Aorta (tissue), 5 donors: ENCODE measurements around the gene GGT6. TPM values are rescaled to one million over a fixed set of nuclear protein-coding genes. Genes with fewer than 3 reads are reported as not detected.

ENCODE experiments used
- ATAC-seq: fragments of 200-7000 bp; cut with Tn5 transposase; one replicate; pipeline ENCODE4 v1.9.1; 2022; ENCODE audit warnings: moderate library complexity; ENCODE audit not compliant: low FRiP score
- DNase-seq, 2 donors: peaks; one replicate each; pipeline ENCODE4 v3.0.0-alpha.2; 2020
- H3K27ac ChIP-seq, 2 donors: one replicate each; pipeline ENCODE4 v1.5.1; 2013; ENCODE audit warnings: low read length in 2 of 2, mild to moderate bottlenecking in 2 of 2, moderate library complexity in 2 of 2, control low read depth in 1 of 2, inconsistent platforms in 1 of 2, low read depth in 1 of 2
- H3K27me3 ChIP-seq, 2 donors: one replicate each; pipeline ENCODE4 v1.6.1; 2013; ENCODE audit warnings: control low read depth in 1 of 2, low read length in 1 of 2, mild to moderate bottlenecking in 1 of 2, moderate library complexity in 1 of 2; ENCODE audit not compliant: insufficient read depth in 2 of 2, control insufficient read depth in 1 of 2
- H3K36me3 ChIP-seq, 2 donors: one replicate each; pipeline ENCODE4 v1.6.1; 2013; ENCODE audit warnings: control low read depth in 1 of 2, low read length in 1 of 2, mild to moderate bottlenecking in 1 of 2; ENCODE audit not compliant: insufficient read depth in 2 of 2, control insufficient read depth in 1 of 2
- H3K4me1 ChIP-seq, 2 donors: one replicate each; pipeline ENCODE4 v1.6.1; 2013; ENCODE audit warnings: low read length in 2 of 2, control low read depth in 1 of 2, mild to moderate bottlenecking in 1 of 2, moderate library complexity in 1 of 2; ENCODE audit not compliant: insufficient read depth in 2 of 2, control insufficient read depth in 1 of 2
- H3K4me3 ChIP-seq, 2 donors: one replicate each; pipeline ENCODE4 v1.5.1; 2013; ENCODE audit warnings: low read length in 2 of 2, control low read depth in 1 of 2, mild to moderate bottlenecking in 1 of 2
- H3K9me3 ChIP-seq: one replicate; pipeline ENCODE4 v1.6.1; 2013; ENCODE audit warnings: mild to moderate bottlenecking, low read length; ENCODE audit not compliant: control insufficient read depth
- WGBS, 2 donors: extraction: QIAGEN DNeasy Blood & Tissue Kit; methylation state at CpG; one replicate each; pipeline ENCODE4 v1.1.7; 2013; 5-methylcytosine and 5-hydroxymethylcytosine counted together
- intact Hi-C, 2 donors: fragments of 100-400 bp; cut with DNase I; formaldehyde crosslinking; loops; one replicate each; pipeline versions ENCODE4 v1.14.2 to v1.15.0; 2022
- polyA plus RNA-seq, 2 donors: library from polyadenylated mRNA; stranded (reverse); fragments of 200-250 nt; gene quantifications; one replicate each; pipeline ENCODE4 v1.2.3, GENCODE V29; 2013
- total RNA-seq, 2 donors: library from RNA; stranded (reverse); fragmentation: NEBNext Ultra II Directional; extraction: Animal tissue kit (Norgen Biotek cat#: 25700); gene quantifications; one replicate each; pipeline ENCODE4 v1.2.1, GENCODE V29; 2021
- donor health status: healthy with polysubstance abuse.
- donor health status: Bipolar disorder and iron deficiency.
- donor health status: DM: no; HTN: no; CAD: no.
- donor health status: DM: no; HTN: no; CAD: no.
- donor health status: DM: yes; HTN: yes; CAD: no.

The GGT6 gene
- total and polyA plus RNA-seq, 4 donors = 3.5 TPM; not detected in 3

GRCh38 chr17:4527566-4528125 is 32.7 kb downstream of the GGT6 start:
- no peak for ATAC-seq
- intact Hi-C loops = no loop called here
- 64 to 67% methylated on average over 12 of the region's 12 CpGs for WGBS, 2 donors
- Histone ChIP-seq H3K27me3 (no peaks in the 10 kb centered on the region), H3K27ac (no peak overlapping the region), H3K36me3 (no peaks in the 10 kb centered on the region), H3K9me3 (no peaks in the 10 kb centered on the region), H3K4me1 (no peaks in the 10 kb centered on the region), H3K4me3 (no peak overlapping the region)
- DNase-seq = no peak

DNA sequence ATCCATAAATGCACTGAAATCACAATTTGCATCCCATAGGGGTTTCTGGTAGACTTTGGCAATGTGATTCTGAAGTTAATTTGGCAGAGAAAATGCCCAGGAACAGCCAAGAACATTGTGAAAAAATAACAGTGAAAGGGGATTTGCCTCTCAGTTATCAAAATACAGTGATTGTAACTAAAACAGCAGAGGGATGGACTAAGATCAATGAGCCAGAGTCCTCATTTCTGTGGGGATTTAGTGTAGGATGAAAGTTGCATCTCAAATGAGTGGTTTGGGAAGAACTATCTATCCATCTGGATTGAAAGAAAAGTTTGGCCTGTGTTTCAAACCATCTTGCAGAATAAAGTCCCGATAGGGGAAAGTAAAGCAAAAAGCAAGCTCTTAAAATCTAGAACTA is 33.2 kb downstream of the GGT6 start:
- no peak overlapping the region for H3K27ac ChIP-seq
- intact Hi-C loops = no loop called here
- no peaks in the 10 kb centered on the region for H3K4me1 ChIP-seq
- 4 to 7% methylated on average over 1 of the region's 1 CpG for WGBS, 2 donors
- no peak for ATAC-seq
- H3K36me3 ChIP-seq = no peaks in the 10 kb centered on the region
- H3K4me3 ChIP-seq = no peak overlapping the region
- no peak for DNase-seq
- H3K27me3 ChIP-seq = no peaks in the 10 kb centered on the region
- no peaks in the 10 kb centered on the region for H3K9me3 ChIP-seq

DNA sequence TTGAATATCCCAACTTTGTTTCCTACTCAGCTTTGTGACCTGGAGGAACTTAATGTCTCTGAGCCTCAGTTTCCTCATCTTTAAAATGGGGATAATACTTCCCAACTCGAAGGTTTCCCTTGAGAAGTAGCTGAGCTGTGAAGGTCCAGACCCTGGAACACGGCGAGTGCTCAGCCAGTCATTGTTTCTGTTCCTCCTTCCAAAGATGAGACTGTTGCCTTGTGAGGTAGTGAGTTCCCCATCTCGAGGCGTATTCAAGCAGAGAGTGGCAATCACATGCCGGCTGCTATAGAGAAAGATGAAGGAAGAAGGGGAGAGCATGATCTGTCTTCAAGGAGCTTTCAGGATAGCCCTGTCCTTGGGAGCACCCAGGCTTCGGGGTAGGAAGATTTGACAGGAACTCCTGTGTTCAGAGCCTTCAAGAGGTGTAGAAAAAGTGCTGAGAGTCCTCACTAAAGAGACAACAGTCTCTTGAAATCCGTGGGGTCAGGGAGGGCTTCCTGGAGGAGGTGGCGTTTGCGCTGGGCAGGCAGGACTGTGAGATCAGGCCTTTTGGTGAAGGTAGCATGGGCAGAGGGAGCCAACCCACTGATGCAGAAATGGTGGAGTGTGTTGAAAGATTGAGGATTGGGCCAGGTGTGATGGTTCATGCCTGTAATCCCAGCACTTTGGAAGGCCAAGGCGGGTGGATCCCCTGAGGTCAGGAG is 34.5 kb downstream of the GGT6 start:
- DNase-seq (no peak), ATAC-seq (no peak)
- H3K9me3 ChIP-seq = no peaks in the 10 kb centered on the region
- no peaks in the 10 kb centered on the region for H3K4me1 ChIP-seq
- WGBS, 2 donors = 88 to 91% methylated on average over 11 of the region's 11 CpGs
- H3K27me3 ChIP-seq = no peaks in the 10 kb centered on the region
- intact Hi-C loops = no loop called here
- H3K36me3 ChIP-seq = no peaks in the 10 kb centered on the region
- H3K27ac ChIP-seq = no peak overlapping the region
- no peak overlapping the region for H3K4me3 ChIP-seq

GRCh38 chr17:4523946-4524345 is 36.4 kb downstream of the GGT6 start:
- Histone ChIP-seq H3K4me1 (no peaks in the 10 kb centered on the region), H3K36me3 (no peaks in the 10 kb centered on the region), H3K27me3 (no peaks in the 10 kb centered on the region), H3K4me3 (no peak overlapping the region), H3K27ac (no peak overlapping the region), H3K9me3 (no peaks in the 10 kb centered on the region)
- ATAC-seq (no peak), DNase-seq (no peak)
- intact Hi-C loops = no loop called here
- 84 to 85% methylated on average over 8 of the region's 8 CpGs for WGBS, 2 donors

DNA sequence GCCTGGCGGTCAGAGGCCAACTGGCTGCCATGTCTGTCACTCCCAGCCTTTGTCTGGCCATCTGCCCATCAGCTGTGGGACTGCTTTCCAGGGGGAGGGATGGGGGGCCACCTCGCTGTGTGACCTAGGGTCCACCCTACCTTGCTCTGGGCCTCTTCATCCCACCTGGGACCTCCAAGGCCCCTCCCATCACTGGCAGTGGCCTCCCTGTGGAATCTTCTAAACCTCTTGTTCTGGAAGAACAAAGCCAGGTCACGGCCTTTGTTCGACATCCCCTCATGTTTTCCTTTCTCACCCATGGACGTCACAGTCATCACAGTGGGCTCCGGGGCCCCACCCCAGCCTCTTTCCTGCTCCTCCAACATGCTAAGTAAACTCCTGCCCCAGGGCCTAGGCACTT is 37.7 kb downstream of the GGT6 start:
- ATAC-seq (no peak), DNase-seq (no peak)
- 91 to 93% methylated on average over 6 of the region's 6 CpGs for WGBS, 2 donors
- H3K27ac ChIP-seq = no peak overlapping the region
- no peaks in the 10 kb centered on the region for H3K9me3 ChIP-seq
- H3K27me3 ChIP-seq = no peaks in the 10 kb centered on the region
- intact Hi-C loops = no loop called here
- no peaks in the 10 kb centered on the region for H3K4me1 ChIP-seq
- H3K4me3 ChIP-seq = no peak overlapping the region
- no peaks in the 10 kb centered on the region for H3K36me3 ChIP-seq

DNA sequence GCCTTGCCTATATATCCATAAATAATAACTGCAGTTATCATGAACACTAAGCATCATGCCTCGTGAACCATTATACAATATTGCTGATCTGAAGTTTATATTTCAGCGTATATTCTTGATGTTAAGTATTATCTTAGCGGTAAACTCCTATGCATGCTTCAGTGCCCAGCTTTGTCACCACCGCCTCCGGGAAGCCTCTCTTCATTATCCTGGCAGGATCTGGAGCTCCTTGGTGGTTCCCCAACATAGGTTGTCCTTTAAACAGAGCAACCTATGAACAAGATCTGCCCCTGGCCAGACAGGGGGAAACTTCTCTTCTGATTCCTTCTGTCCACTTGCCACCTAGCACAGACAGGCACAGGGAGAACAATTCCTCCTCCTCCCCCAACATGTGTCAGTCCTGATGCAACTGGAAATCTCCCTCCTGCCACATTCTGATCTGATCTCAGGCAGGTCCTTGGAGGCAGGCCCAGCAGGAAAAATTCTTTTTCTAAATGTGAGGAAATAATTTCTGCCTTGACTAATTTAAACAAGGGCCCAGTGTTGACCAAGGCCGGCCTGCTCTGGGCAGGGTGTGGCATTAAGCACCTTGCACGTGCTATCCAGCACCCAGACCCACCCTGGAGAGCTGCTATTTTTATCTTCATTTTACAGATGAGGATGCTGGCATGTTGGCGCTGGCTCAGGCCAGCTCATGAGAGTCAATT is 39.3 kb downstream of the GGT6 start:
- Histone ChIP-seq H3K27ac (no peak overlapping the region), H3K4me3 (no peak overlapping the region), H3K27me3 (no peaks in the 10 kb centered on the region), H3K4me1 (no peaks in the 10 kb centered on the region), H3K9me3 (no peaks in the 10 kb centered on the region), H3K36me3 (no peaks in the 10 kb centered on the region)
- ATAC-seq = no peak
- intact Hi-C loops = no loop called here
- WGBS, 2 donors = 77 to 82% methylated on average over 8 of the region's 8 CpGs
- DNase-seq = no peak

DNA sequence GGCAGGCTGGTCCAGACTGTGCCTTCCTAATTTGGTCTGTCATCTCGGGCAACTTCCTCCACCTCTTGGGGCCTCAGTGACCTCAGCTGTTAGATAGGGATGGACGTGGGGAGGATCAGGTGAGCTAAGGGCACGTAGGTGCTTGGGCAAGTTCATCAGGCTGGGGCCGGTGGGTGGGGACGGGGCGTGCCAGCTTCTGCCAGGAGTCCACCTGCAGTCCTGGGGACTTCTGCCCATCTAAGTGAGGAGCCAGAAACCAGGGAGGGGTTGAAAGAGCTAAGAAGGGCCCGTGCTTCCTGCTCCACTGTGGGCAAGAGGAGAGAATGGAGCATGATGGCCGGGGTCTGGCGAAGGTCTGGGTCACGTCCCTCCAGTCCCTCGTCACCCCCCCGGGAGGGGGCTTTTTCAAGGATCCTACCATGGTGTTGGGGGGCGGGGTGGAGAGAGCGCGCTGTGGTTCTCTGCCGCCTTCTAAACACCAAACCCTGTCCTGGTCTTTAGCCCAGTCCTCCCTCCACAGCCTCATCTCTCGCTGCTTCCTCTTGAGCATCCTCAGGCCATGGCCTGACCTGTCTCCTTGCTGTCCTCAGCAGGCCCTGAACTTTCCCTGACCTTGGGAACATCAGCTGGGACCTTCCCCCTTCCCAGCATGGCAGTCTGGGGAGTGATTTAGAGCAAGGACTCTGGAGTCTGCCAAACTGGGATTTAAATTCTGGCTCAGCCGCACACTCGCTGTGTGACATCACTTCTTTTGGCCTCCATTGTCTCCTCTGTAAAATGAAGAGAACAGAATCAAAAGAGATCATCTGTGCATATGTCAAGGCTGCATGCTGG is 40.1 kb downstream of the GGT6 start:
- no peaks in the 10 kb centered on the region for H3K9me3 ChIP-seq
- no peak overlapping the region for H3K27ac ChIP-seq
- H3K27me3 ChIP-seq = no peaks in the 10 kb centered on the region
- WGBS, 2 donors = 85 to 90% methylated on average over 19 of the region's 19 CpGs
- H3K4me1 ChIP-seq = no peaks in the 10 kb centered on the region
- no peaks in the 10 kb centered on the region for H3K36me3 ChIP-seq
- H3K4me3 ChIP-seq = no peak overlapping the region
- intact Hi-C loops = no loop called here
- DNase-seq (no peak), ATAC-seq (no peak)

GRCh38 chr17:4519361-4519788 is 41.0 kb downstream of the GGT6 start:
- 77 to 80% methylated on average over 14 of the region's 14 CpGs for WGBS, 2 donors
- Histone ChIP-seq H3K4me1 (no peaks in the 10 kb centered on the region), H3K4me3 (no peak overlapping the region), H3K36me3 (no peaks in the 10 kb centered on the region), H3K27me3 (no peaks in the 10 kb centered on the region), H3K27ac (no peak overlapping the region), H3K9me3 (no peaks in the 10 kb centered on the region)
- DNase-seq (peak in 1 of 2 donors; percentile 56), ATAC-seq (peak; percentile 67)
- intact Hi-C loops = no loop called here
